ENCODE data around the gene CCSER1. TPM values are rescaled to one million over a fixed set of nuclear protein-coding genes. Genes with fewer than 3 reads are reported as not detected.

The CCSER1 gene
- total RNA-seq, 1 experiment from 2014 or later, result 5.9 TPM

GRCh38 chr4:90586799-90587198 is 459.6 kb downstream of the CCSER1 start:
- no peak for DNase-seq
- Histone ChIP-seq H3K4me2 (no peak overlapping the region), H3K4me1 (replicated peaks; ENCODE audit: insufficient read depth) (no peaks in the 10 kb centered on the region), H3K4me3 (no peak overlapping the region), H3K79me2 (ENCODE audit: low read depth) (no peaks in the 10 kb centered on the region), H2AFZ (no peak overlapping the region), H3K27ac (no peak overlapping the region), H3K9me2 (ENCODE audit: insufficient read depth) (no peaks in the 10 kb centered on the region), H3K36me3 (ENCODE audit: low read depth) (no peaks in the 10 kb centered on the region), H3K27me3 (ENCODE audit: insufficient read depth, low read depth) (no peaks in the 10 kb centered on the region), H4K20me1 (ENCODE audit: insufficient read depth) (no peaks in the 10 kb centered on the region), H3K9me3 (ENCODE audit: insufficient read depth, low read depth) (no peaks in the 10 kb centered on the region), H3F3A (ENCODE audit: insufficient read depth, low read depth) (no peaks in the 10 kb centered on the region)
- intact Hi-C loops (cut with micrococcal nuclease; ENCODE audit: unreplicated experiment), result no loop called here
- POLR2A ChIA-PET (ENCODE audit: unreplicated experiment), result no interaction called here
- no TSS peak for BruUV-seq (replicated peaks)
- TF ChIP-seq CTCF (conservative IDR thresholded peaks at IDR 0.05) (no peak), EZH2 (IDR thresholded peaks at IDR 0.05; ENCODE audit: low read depth) (no peak)
- CTCF ChIA-PET, result no interaction called here

GRCh38 chr4:90597927-90598326 is 470.7 kb downstream of the CCSER1 start:
- H3K27me3 ChIP-seq (ENCODE audit: insufficient read depth, low read depth), result no peaks in the 10 kb centered on the region
- no peak overlapping the region for H3K4me3 ChIP-seq
- H3K36me3 ChIP-seq (ENCODE audit: low read depth), result no peaks in the 10 kb centered on the region
- no peaks in the 10 kb centered on the region for H4K20me1 ChIP-seq (ENCODE audit: insufficient read depth)
- DNase-seq, result no peak
- no peaks in the 10 kb centered on the region for H3K9me2 ChIP-seq (ENCODE audit: insufficient read depth)
- ChIA-PET POLR2A (ENCODE audit: unreplicated experiment) (no interaction called here), CTCF (no interaction called here)
- H3K27ac ChIP-seq, result no peak overlapping the region
- H3K4me2 ChIP-seq, result no peak overlapping the region
- no peak overlapping the region for H2AFZ ChIP-seq
- intact Hi-C loops (cut with micrococcal nuclease; ENCODE audit: unreplicated experiment), result no loop called here
- no peaks in the 10 kb centered on the region for H3K9me3 ChIP-seq (ENCODE audit: insufficient read depth, low read depth)
- no TSS peak for BruUV-seq (replicated peaks)
- TF ChIP-seq EZH2 (IDR thresholded peaks at IDR 0.05; ENCODE audit: low read depth) (no peak), CTCF (conservative IDR thresholded peaks at IDR 0.05) (no peak)
- no peaks in the 10 kb centered on the region for H3F3A ChIP-seq (ENCODE audit: insufficient read depth, low read depth)
- H3K4me1 ChIP-seq (replicated peaks; ENCODE audit: insufficient read depth), result no peaks in the 10 kb centered on the region
- H3K79me2 ChIP-seq (ENCODE audit: low read depth), result no peaks in the 10 kb centered on the region

- ChIA-PET CTCF (no interaction called here), POLR2A (ENCODE audit: unreplicated experiment) (no interaction called here)
- H3K36me3 ChIP-seq (ENCODE audit: low read depth), result no peaks in the 10 kb centered on the region
- no peak overlapping the region for H3K27ac ChIP-seq
- TF ChIP-seq EZH2 (IDR thresholded peaks at IDR 0.05; ENCODE audit: low read depth) (no peak), CTCF (conservative IDR thresholded peaks at IDR 0.05) (no peak)
- H4K20me1 ChIP-seq (ENCODE audit: insufficient read depth), result no peaks in the 10 kb centered on the region
- no TSS peak for BruUV-seq (replicated peaks)
- intact Hi-C loops (cut with micrococcal nuclease; ENCODE audit: unreplicated experiment), result no loop called here
- no peaks in the 10 kb centered on the region for H3K9me3 ChIP-seq (ENCODE audit: insufficient read depth, low read depth)
- no peaks in the 10 kb centered on the region for H3K79me2 ChIP-seq (ENCODE audit: low read depth)
- no peak overlapping the region for H3K4me3 ChIP-seq
- H3K27me3 ChIP-seq (ENCODE audit: insufficient read depth, low read depth), result no peaks in the 10 kb centered on the region
- no peaks in the 10 kb centered on the region for H3K4me1 ChIP-seq (replicated peaks; ENCODE audit: insufficient read depth)
- no peak overlapping the region for H3K4me2 ChIP-seq
- H2AFZ ChIP-seq, result no peak overlapping the region
- DNase-seq, result no peak
- no peaks in the 10 kb centered on the region for H3F3A ChIP-seq (ENCODE audit: insufficient read depth, low read depth)
- no peaks in the 10 kb centered on the region for H3K9me2 ChIP-seq (ENCODE audit: insufficient read depth)
These were observed 471.5 kb downstream of the CCSER1 start for GRCh38 chr4:90598741-90599140.

Data from PC-9 (cell line).